Central memory CD8-positive, alpha-beta T cell (primary cell): Measurements from ENCODE around the gene PATL2.
A peak's percentile ranks its signal among the peaks of the same experiment; 100 is the strongest.
"Not testable (repeated sequence)": the region's sequence is repeated elsewhere in the genome, so short reads cannot be mapped to it uniquely, and the experiment has no call there.

Source experiments
- ATAC-seq: fragments of 150-1000 bp; cut with Tn5 transposase; replicated peaks from 2 replicates; pipeline ENCODE4 v1.10.0; 2022; ENCODE audit warnings: mild to moderate bottlenecking, moderate FRiP score, moderate number of reproducible peaks; ENCODE audit not compliant: poor library complexity, severe bottlenecking; ENCODE audit errors: extremely low read depth
- DNase-seq, 2 donors: peaks; one replicate each; pipeline ENCODE4 v3.0.0; 2021; ENCODE audit warnings: low spot score in 2 of 2
- H3K27ac Mint-ChIP-seq: one replicate; pipeline ENCODE4 v1.8.0; 2022; ENCODE audit warnings: low read depth, mild to moderate bottlenecking, moderate library complexity, mixed read lengths
- H3K27me3 Mint-ChIP-seq: one replicate; pipeline ENCODE4 v1.8.0; 2022; ENCODE audit warnings: mixed read lengths
- H3K36me3 Mint-ChIP-seq: one replicate; pipeline ENCODE4 v1.8.0; 2022; ENCODE audit warnings: mild to moderate bottlenecking, moderate library complexity, mixed read lengths; ENCODE audit not compliant: insufficient read depth
- H3K4me1 Mint-ChIP-seq: one replicate; pipeline ENCODE4 v1.8.0; 2022; ENCODE audit warnings: mixed read lengths
- H3K4me3 Mint-ChIP-seq: one replicate; pipeline ENCODE4 v1.8.0; 2022; ENCODE audit warnings: mild to moderate bottlenecking, moderate library complexity, mixed read lengths
- H3K9me3 Mint-ChIP-seq: one replicate; pipeline ENCODE4 v1.8.0; 2022; ENCODE audit warnings: mixed read lengths

Gene PATL2

DNA sequence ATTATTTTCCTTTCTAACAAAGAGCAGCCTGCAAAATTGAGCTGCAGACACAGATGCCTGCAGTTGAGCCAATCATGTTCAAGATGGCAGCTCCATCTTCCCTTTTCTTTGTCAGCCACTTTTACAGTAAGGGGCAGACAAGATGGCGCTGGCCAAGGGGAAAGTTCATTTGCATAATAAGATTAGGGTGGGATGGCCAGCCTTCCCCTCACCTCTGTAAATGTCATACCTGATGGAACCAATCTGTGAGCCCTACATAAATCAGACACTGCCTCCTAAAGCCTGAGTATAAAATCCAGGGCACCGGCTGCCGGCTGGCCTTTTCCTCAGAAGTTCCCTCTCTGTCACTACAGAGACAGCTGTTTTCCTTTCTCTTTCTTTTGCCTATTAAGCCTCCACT lies 15.8 kb downstream of the PATL2 start:
- Mint-ChIP-seq H3K9me3 (no peaks in the 10 kb centered on the region), H3K27ac (peak overlapping the region; percentile 4), H3K27me3 (no peaks in the 10 kb centered on the region), H3K36me3 (peaks cover 2% of the 10 kb centered on the region), H3K4me1 (peaks cover 25% of the 10 kb centered on the region), H3K4me3 (no peak overlapping the region)
- ATAC-seq (no peak), DNase-seq (no peak)

- Mint-ChIP-seq H3K4me3 (no peak overlapping the region), H3K4me1 (peaks cover 25% of the 10 kb centered on the region), H3K27ac (no peak overlapping the region), H3K27me3 (no peaks in the 10 kb centered on the region), H3K36me3 (peaks cover 2% of the 10 kb centered on the region), H3K9me3 (no peaks in the 10 kb centered on the region)
- ATAC-seq = no peak
- DNase-seq = no peak
Observed at GRCh38 chr15:44694416-44694815, 16.7 kb downstream of the PATL2 start.

GRCh38 chr15:44692659-44693058 lies 18.5 kb downstream of the PATL2 start:
- Mint-ChIP-seq H3K36me3 (peaks cover 2% of the 10 kb centered on the region), H3K27ac (no peak overlapping the region), H3K4me1 (peaks cover 31% of the 10 kb centered on the region), H3K4me3 (no peak overlapping the region), H3K27me3 (no peaks in the 10 kb centered on the region), H3K9me3 (peaks cover 2% of the 10 kb centered on the region)
- DNase-seq (no peak), ATAC-seq (no peak)

- Mint-ChIP-seq H3K9me3 (peaks cover 19% of the 10 kb centered on the region), H3K4me1 (peaks cover 40% of the 10 kb centered on the region)
- H3K27ac Mint-ChIP-seq, DNase-seq, H3K36me3 Mint-ChIP-seq, H3K4me3 Mint-ChIP-seq, H3K27me3 Mint-ChIP-seq: not testable (repeated sequence)
- ATAC-seq = peak; percentile 67
Observed at GRCh38 chr15:44690245-44690644, 20.9 kb downstream of the PATL2 start.

DNA sequence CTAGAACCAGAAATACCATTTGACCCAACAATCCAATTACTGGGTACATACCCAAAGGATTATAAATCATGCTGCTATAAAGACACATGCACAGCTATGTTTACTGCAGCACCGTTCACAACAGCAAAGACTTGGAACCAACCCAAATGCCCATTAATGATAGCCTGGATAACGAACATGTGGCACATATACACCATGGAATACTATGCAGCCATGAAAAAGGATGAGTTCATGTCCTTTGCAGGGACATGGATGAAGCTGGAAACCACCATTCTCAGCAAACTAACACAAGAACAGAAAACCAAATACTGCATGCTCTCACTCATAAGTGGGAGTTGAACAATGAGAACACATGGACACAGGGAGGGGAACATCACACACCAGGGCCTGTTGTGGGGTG lies 21.8 kb downstream of the PATL2 start:
- peak overlapping the region; percentile 62 for H3K27ac Mint-ChIP-seq
- H3K4me3 Mint-ChIP-seq, H3K27me3 Mint-ChIP-seq: not testable (repeated sequence)

DNA sequence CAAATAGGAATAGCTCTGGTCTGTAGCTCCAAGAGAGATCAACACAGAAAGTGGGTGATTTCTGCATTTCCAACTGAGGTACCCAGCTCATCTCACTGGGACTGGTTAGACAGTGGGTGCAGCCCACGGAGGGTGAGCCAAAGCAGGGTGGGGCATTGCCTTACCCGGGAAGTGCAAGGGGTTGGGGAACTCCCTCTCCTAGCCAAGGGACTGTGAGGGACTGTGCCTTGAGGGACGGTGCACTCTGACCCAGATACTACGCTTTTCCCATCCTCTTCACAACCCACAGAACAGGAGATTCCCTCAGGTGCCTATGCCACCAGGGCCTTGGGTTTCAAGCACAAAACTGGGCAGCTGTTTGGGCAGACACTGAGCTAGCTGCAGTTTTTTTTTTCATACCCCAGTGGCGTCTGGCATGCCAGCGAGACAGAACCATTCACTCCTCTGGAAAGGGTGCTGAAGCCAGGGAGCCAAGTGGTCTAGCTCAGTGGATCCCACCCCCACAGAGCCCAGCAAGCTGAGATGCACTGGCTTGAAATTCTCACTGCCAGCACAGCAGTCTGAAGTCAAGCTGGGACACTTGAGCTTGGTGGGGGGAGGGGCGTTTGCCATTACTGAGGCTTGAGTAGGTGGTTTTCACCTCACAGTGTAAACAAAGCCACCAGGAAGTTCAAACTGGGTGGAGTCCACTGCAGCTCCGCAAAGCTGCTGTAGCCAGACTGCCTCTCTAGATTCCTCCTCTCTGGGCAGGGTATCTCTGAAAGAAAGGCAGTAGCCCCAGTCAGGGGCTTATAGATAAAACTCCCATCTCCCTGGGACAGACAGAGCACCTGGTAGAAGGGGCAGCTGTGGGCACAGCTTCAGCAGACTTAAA lies 28.1 kb downstream of the PATL2 start:
- peak overlapping the region; percentile 67 for H3K4me3 Mint-ChIP-seq
- peak; percentile 79 for ATAC-seq

More for the DNA sequence above, 21.8 kb downstream of the PATL2 start:
- DNase-seq, ATAC-seq, H3K36me3 Mint-ChIP-seq: not testable (repeated sequence)
- Mint-ChIP-seq H3K9me3 (peaks cover 21% of the 10 kb centered on the region), H3K4me1 (peaks cover 43% of the 10 kb centered on the region)

DNA sequence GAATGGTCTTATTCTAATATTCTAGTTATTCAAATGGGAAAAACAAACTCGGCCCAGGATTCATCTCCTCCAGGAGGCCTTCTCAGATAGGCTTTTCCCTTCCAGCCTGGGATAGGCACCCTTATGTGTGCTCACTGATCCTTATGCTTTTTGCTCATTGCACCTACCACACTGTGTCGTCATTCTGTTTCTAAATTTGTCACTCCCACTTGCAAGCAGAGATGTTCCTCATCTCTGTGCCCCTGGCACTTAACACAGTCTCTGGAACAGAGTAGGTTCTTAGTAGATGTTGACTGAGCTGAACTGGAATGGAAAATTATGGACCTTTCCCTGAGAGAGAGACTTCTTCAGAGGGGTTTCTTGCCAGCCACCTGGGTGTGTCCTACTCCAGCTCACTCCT lies 28.9 kb downstream of the PATL2 start:
- Mint-ChIP-seq H3K27me3 (no peaks in the 10 kb centered on the region), H3K4me3 (peak overlapping the region; percentile 67), H3K36me3 (peaks cover 11% of the 10 kb centered on the region), H3K27ac (peak overlapping the region; percentile 87), H3K4me1 (peaks cover 77% of the 10 kb centered on the region), H3K9me3 (peaks cover 35% of the 10 kb centered on the region)
- ATAC-seq (no peak), DNase-seq (no peak)

More for the DNA sequence above, 28.1 kb downstream of the PATL2 start:
- H3K36me3 Mint-ChIP-seq, H3K27me3 Mint-ChIP-seq: not testable (repeated sequence)
- H3K4me1 Mint-ChIP-seq = peaks cover 79% of the 10 kb centered on the region
- H3K9me3 Mint-ChIP-seq = peaks cover 41% of the 10 kb centered on the region
- peak; percentile 62 to 80 for DNase-seq
- peak overlapping the region; percentile 87 for H3K27ac Mint-ChIP-seq

- Mint-ChIP-seq H3K27me3 (no peaks in the 10 kb centered on the region), H3K27ac (peak overlapping the region; percentile 98), H3K36me3 (peaks cover 8% of the 10 kb centered on the region), H3K9me3 (peaks cover 17% of the 10 kb centered on the region), H3K4me1 (peaks cover 72% of the 10 kb centered on the region), H3K4me3 (peak overlapping the region; percentile 87)
- DNase-seq (no peak), ATAC-seq (peak; percentile 55)
Observed at GRCh38 chr15:44676676-44677075, 34.4 kb downstream of the PATL2 start.

DNA sequence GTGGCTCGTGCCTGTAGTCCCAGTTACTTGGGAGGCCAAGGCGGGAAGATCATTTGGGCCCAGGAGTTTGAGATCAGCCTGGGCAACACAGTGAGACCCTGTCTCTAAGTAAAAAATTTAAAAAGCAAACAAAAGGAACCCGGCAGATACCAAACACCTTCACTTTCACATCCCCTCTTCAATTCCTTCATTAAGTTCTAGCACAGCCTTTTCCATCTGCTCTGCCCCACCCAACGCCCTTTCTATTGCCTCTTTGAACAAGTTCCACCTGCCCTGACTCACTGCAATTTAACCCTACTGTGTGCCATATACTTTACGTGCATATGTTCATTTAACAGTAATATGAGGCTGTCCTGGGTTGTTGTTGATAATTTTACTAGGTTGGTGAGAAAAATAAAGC lies 35.2 kb downstream of the PATL2 start:
- ATAC-seq (no peak), DNase-seq (no peak)
- Mint-ChIP-seq H3K36me3 (peaks cover 9% of the 10 kb centered on the region), H3K9me3 (peaks cover 10% of the 10 kb centered on the region), H3K4me1 (peaks cover 70% of the 10 kb centered on the region), H3K4me3 (peak overlapping the region; percentile 87), H3K27me3 (no peaks in the 10 kb centered on the region), H3K27ac (peak overlapping the region; percentile 98)

DNA sequence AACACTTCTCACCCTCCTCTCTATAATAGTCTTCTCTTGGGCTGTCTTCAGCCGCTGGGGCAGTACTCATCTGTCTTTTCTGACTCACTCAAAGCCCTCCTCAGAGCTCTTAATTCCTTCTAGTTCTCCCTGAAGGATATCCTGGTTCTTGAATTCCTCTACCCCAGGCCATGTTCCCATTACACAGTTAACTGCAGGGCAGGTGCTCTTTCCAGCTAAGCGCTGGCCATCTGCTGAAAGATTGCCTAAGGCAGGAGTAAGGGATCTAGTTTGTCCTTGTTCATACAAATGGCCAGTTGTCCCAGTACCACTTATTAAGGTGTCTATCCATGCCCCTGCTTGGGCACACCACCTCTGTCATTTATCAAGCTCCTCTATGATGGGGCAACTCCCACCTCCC lies 37.5 kb downstream of the PATL2 start:
- Mint-ChIP-seq H3K9me3 (no peaks in the 10 kb centered on the region), H3K4me3 (peak overlapping the region; percentile 17), H3K27me3 (no peaks in the 10 kb centered on the region), H3K27ac (no peak overlapping the region), H3K36me3 (peaks cover 9% of the 10 kb centered on the region), H3K4me1 (peaks cover 68% of the 10 kb centered on the region)
- ATAC-seq (no peak), DNase-seq (no peak)

DNA sequence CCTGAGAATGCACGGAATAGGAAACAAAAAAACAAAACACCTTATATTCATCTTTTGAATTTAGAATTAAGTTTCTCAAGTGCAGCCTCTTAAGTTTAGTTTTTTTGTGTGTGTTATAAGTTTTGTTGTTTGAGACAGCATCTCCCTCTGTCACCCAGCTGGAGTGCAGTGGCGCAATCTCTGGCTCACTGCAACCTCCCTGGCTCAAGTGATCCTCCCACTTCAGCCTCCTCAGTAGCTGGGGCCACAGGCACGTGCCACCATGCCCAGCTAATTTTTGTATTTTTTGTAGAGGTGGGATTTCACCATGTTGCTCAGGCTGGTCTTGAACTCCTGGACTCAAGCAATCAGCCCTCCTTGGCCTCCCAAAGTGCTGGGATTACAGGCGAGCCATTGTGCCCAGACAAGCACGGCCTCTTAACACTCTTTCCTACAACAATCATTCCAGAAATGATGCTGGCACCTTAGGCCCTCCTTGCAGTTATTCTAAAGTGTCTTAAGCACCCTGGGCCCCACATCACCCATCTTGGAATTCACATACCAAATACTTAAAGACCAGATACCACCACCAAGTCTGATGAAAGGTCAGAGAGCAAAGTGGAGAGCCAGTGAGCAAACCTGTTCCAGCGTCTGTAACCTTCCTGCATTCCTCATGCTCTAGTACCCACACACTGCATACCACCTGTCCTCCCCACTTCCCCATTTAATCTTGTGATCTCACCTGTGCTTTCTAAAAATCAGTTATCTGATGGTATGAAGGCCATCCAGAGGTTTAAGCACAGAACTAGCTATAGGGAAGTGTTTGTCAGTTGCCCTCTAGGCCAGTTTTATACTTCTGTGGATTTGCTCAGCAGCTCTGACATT lies 40.8 kb downstream of the PATL2 start:
- H3K9me3 Mint-ChIP-seq = no peaks in the 10 kb centered on the region
- H3K4me1 Mint-ChIP-seq = peaks cover 67% of the 10 kb centered on the region
- ATAC-seq (no peak), DNase-seq (no peak)
- peaks cover 18% of the 10 kb centered on the region for H3K36me3 Mint-ChIP-seq
- H3K27me3 Mint-ChIP-seq = no peaks in the 10 kb centered on the region
- H3K4me3 Mint-ChIP-seq = peak overlapping the region; percentile 29
- peak overlapping the region; percentile 75 for H3K27ac Mint-ChIP-seq

DNA sequence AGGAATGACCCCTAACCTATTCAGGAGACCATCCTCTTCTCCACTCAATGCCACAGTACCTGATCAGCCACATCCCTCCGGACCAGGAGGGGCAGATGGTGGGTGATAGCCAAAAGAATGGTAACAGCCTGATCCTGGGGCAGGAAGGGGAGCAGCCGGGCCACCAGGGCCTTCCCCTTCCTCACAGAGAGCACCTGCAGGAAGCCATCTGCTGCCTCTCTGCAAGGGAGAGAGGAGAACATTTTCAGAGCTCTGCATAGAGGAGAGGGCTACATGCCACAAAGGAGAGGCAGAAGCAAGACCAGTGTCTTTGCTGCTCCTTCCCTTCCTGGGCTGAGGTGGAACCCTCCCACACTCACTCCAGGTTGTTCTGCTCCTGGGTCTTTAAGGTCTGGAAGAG lies 42.2 kb downstream of the PATL2 start:
- H3K27me3 Mint-ChIP-seq = no peaks in the 10 kb centered on the region
- peak overlapping the region; percentile 37 for H3K27ac Mint-ChIP-seq
- ATAC-seq (no peak), DNase-seq (no peak)
- no peak overlapping the region for H3K4me3 Mint-ChIP-seq
- peaks cover 22% of the 10 kb centered on the region for H3K36me3 Mint-ChIP-seq
- H3K9me3 Mint-ChIP-seq = no peaks in the 10 kb centered on the region
- H3K4me1 Mint-ChIP-seq = peaks cover 67% of the 10 kb centered on the region

DNA sequence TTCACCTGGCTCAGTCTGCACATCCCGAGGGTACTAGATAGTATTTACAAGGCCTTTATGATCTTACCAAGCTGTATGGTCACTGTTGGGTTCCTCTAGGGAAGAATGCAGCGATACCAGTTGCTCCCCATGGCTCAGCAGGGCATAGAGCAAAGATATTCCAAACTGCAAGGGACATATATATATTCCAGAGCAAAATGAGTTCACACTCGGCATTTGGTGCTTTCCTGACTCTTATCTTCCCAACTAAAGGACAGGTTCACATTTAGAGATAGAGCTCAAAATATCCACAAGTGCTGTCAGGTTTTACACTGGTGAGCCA lies 44.1 kb downstream of the PATL2 start:
- H3K36me3 Mint-ChIP-seq = peaks cover 32% of the 10 kb centered on the region

More for the DNA sequence above, 44.1 kb downstream of the PATL2 start:
- Mint-ChIP-seq H3K27me3 (no peaks in the 10 kb centered on the region), H3K27ac (peak overlapping the region; percentile 87), H3K4me3 (peak overlapping the region; percentile 73), H3K9me3 (no peaks in the 10 kb centered on the region), H3K4me1 (peaks cover 64% of the 10 kb centered on the region)
- ATAC-seq (no peak), DNase-seq (no peak)
